AG10803 (cell line): ENCODE results near the gene TBX5.
A peak's percentile ranks its signal among the peaks of the same experiment; 100 is the strongest.

Source experiments
- DNase-seq: peaks from one replicate; pipeline ENCODE4 v3.0.0; 2010; ENCODE audit warnings: low read depth
- H3K4me3 ChIP-seq: 2 replicates; pipeline ENCODE4 v1.5.1; 2011; ENCODE audit warnings: mild to moderate bottlenecking, low read length, control low read depth
- TF ChIP-seq, protein P1 (sequence below): conservative IDR thresholded peaks from 2 replicates; pipeline ENCODE4 v1.5.1; 2011; ENCODE audit warnings: mild to moderate bottlenecking, low read length, control low read depth, inconsistent platforms

TBX5 gene

DNA sequence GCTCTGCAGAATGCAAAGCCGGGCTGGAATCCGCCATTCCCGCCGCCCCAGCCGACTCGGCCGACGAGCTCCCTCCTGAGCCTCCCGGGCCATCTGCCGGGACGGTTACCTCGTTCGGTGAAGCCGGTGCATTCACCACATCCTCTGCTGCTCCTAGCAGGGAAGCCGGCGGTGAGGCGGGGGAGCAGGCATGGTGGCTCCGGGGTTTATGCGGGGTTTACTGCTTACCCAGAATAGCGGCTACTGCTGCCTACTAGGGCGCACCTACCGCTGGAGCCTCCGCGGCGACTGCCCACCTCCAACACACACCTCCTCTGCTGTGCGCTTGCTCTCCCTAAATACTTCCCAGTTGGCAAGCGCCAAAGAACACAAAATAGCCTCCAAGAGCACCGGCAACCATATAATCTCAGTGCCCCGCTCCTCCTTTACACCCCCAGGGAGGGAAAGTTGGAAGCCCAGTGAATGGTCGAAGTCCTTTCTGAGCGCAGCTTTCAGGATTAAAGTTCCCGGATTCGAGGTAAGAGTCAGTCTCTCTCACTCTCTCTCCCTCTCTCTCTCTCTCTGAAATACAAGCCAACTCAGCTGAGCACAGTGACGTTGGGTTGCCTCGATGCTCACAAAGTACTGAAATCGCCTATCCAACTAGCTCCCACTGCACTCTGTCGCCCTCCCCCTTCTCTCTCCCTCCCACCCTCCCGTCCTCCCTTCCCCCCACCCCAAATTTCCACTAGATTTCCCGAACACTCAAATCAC lies at the start of gene TBX5:
TBX5 (minus strand) TSS at position 626 of the 753 bp plus-strand sequence. CDS start 2,246 bp downstream, outside the sequence.
- TF ChIP-seq, protein P1, sequence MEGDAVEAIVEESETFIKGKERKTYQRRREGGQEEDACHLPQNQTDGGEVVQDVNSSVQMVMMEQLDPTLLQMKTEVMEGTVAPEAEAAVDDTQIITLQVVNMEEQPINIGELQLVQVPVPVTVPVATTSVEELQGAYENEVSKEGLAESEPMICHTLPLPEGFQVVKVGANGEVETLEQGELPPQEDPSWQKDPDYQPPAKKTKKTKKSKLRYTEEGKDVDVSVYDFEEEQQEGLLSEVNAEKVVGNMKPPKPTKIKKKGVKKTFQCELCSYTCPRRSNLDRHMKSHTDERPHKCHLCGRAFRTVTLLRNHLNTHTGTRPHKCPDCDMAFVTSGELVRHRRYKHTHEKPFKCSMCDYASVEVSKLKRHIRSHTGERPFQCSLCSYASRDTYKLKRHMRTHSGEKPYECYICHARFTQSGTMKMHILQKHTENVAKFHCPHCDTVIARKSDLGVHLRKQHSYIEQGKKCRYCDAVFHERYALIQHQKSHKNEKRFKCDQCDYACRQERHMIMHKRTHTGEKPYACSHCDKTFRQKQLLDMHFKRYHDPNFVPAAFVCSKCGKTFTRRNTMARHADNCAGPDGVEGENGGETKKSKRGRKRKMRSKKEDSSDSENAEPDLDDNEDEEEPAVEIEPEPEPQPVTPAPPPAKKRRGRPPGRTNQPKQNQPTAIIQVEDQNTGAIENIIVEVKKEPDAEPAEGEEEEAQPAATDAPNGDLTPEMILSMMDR, result no peak
- DNase-seq, result peak; percentile 69
- H3K4me3 ChIP-seq, result peak within 1 kb of the TSS; percentile 74

DNA sequence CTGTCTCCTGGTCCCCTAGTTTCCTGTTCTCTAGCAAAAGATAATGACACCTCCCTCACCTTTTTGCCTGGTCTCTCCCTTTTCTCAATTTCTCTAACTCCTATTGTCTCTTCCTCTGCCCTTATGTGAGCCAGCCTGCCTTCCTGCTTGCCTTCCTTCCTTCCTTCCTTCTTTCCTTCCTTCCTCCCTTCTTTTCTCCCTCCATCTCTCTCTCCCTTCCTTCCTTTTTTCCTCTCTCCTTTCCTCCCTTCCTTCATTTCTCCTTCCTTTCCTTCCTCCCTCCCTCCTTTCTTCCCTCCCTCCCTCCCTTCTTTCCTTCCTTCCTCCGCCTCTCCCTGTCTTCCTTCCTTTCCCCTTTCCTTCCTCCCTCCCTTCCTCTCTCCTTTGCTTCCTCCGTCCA lies 45.7 kb upstream of the TBX5 start:
- no peak for DNase-seq
- TF ChIP-seq, protein P1, result no peak
- no peak overlapping the region for H3K4me3 ChIP-seq

- TF ChIP-seq, protein P1, result no peak
- H3K4me3 ChIP-seq, result no peak overlapping the region
Measured at GRCh38 chr12:114450515-114451300, 44.8 kb upstream of the TBX5 start.

GRCh38 chr12:114450019-114450418 lies 44.1 kb upstream of the TBX5 start:
- no peak for DNase-seq
- no peak overlapping the region for H3K4me3 ChIP-seq
- TF ChIP-seq, protein P1, result no peak

More at GRCh38 chr12:114450515-114451300, 44.8 kb upstream of the TBX5 start:
- no peak for DNase-seq

DNA sequence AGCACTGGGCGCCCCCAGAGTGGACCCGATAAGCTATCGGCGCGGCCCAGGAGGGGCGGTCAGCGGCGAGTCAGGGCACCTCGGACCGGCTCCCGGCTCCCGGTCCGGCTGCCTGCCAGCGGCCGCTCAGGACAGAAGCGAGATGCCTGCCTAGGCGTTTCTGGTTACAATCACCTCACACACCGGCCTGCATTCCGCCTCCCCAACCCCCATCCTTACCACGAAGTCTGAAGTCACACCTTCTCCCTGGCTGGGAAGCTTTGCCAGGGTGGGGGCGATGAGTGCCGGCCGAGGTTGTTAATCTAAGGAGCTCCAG lies 42.6 kb upstream of the TBX5 start:
- TF ChIP-seq, protein P1, result no peak
- no peak for DNase-seq
- no peak overlapping the region for H3K4me3 ChIP-seq

DNA sequence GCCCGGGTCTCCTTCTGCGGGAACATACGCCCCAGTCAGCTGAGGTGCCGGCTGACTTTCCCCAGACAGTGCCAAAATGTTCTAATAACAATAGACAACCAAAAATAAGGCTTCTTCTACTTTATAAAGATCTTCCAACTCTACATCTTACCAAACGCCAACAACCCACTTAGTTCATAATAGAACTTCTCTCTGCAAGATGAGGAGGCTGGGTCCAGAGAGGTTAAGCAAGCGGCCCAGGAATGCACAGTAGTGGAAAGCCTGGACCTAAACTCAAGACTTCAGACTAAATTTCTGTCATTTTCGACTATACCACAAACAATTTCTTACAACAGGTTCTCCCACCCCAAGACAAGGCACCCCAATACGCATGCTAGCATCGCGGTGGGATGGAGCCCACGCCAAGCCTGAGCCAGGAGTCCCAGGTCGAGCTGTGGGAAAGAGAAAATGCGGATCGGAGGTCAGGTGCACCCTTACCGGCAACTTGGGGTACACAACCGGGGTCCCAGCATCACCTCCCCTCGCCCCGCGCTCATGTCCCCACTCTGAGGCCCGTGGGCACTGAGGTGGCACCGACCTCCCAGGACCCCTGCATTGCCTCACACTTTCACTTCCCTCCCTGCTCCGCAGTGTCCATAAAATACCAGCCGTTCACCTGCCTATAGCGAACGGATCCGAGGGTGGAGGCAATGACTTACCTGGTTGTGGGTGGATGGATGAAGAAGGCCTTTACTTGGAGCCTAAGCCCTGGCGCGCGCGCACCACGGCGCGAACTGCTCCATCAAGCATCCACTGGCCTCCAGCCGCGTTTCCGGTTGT lies 42.1 kb upstream of the TBX5 start:
- no peak for DNase-seq
- TF ChIP-seq, protein P1, result no peak
- no peak overlapping the region for H3K4me3 ChIP-seq
